Vagina (tissue), 2 donors: Measurements from ENCODE around the gene GDAP2. TPM values are rescaled to one million over a fixed set of nuclear protein-coding genes. Genes with fewer than 3 reads are reported as not detected.

ENCODE experiments used
- DNase-seq, 2 donors: peaks; one replicate each; pipeline ENCODE4 v3.0.0-alpha.2; 2017; ENCODE audit errors: extremely low spot score in 2 of 2
- H3K27ac ChIP-seq: fragments of 200-600 bp; sonication (generic); one replicate; pipeline ENCODE4 v1.5.1; 2019
- H3K27me3 ChIP-seq: fragments of 200-600 bp; sonication (generic); one replicate; pipeline ENCODE4 v1.5.1; 2019
- H3K36me3 ChIP-seq, 2 donors: fragments of 200-600 bp; sonication (generic); one replicate each; pipeline ENCODE4 v1.5.1; 2017 to 2019
- H3K4me1 ChIP-seq: fragments of 200-600 bp; sonication (generic); one replicate; pipeline ENCODE4 v1.5.1; 2019
- H3K4me3 ChIP-seq, 2 donors: fragments of 200-600 bp; sonication (generic); 1 replicate in 1 of 2; 2 replicates in 1 of 2; pipeline ENCODE4 v1.5.1; 2016 to 2019
- H3K9me3 ChIP-seq: fragments of 200-600 bp; sonication (generic); one replicate; pipeline ENCODE4 v1.5.1; 2019
- CTCF ChIP-seq, 3 experiments: fragments of 450-650 bp in 2 of 3; fragments of 200-600 bp in 1 of 3; sonication (generic) in 1 of 3; IDR thresholded peaks; one replicate each; pipeline ENCODE4 v1.5.1; 2017 to 2019; ENCODE audit warnings: antibody characterized with exemption in 3 of 3, mild to moderate bottlenecking in 2 of 3, moderate library complexity in 2 of 3
- POLR2A ChIP-seq, 2 donors: fragments of 450-650 bp; IDR thresholded peaks; one replicate each; pipeline ENCODE4 v1.6.1; 2017; ENCODE audit warnings: antibody characterized with exemption in 2 of 2, mild to moderate bottlenecking in 2 of 2, moderate library complexity in 2 of 2
- POLR2AphosphoS5 ChIP-seq, 2 donors: sonication (generic); formaldehyde crosslinking; IDR thresholded peaks; one replicate each; pipeline ENCODE4 v1.9.0; 2017; ENCODE audit warnings: antibody characterized with exemption in 2 of 2, mild to moderate bottlenecking in 2 of 2, low read depth in 1 of 2; ENCODE audit not compliant: insufficient read depth in 1 of 2
- intact Hi-C: fragments of 100-400 bp; cut with DNase I; formaldehyde crosslinking; loops from one replicate; pipeline ENCODE4 v1.15.1; 2023
- total RNA-seq: library from RNA; depleted of rRNA; stranded (reverse); fragments of >200 nt; gene quantifications from one replicate; pipeline ENCODE4 v1.2.3, GENCODE V29; 2016

The GDAP2 gene
- total RNA-seq, 1 donor from 2014 or later: 24.1 TPM

- Histone ChIP-seq H3K4me3 (no peak overlapping the region), H3K4me1 (peaks cover 61% of the 10 kb centered on the region), H3K27me3 (no peaks in the 10 kb centered on the region), H3K27ac (peak overlapping the region; percentile 80), H3K9me3 (no peaks in the 10 kb centered on the region), H3K36me3 (no peaks in the 10 kb centered on the region)
- no peak for TF ChIP-seq POLR2A (IDR thresholded peaks at IDR 0.05)
- TF ChIP-seq CTCF (IDR thresholded peaks at IDR 0.05): no peak
- no peak for TF ChIP-seq POLR2AphosphoS5 (IDR thresholded peaks at IDR 0.05; ENCODE audit: insufficient read depth in 1 of 2, low read depth in 1 of 2)
- DNase-seq: peak in 1 of 2 donors; percentile 80
- intact Hi-C loops: loop anchor here (5.0 kb wide), 1 partner anchor 1123 kb away; no protein-coding TSS in a partner anchor
Measured at GRCh38 chr1:117824616-117825015, 104.8 kb downstream of the GDAP2 start.

GRCh38 chr1:117821774-117822482 lies 107.5 kb downstream of the GDAP2 start:
- H3K27ac ChIP-seq: peak overlapping the region; percentile 73
- no peak for DNase-seq

GRCh38 chr1:117821382-117821755 lies 108.1 kb downstream of the GDAP2 start:
- Histone ChIP-seq H3K27me3 (no peaks in the 10 kb centered on the region), H3K9me3 (no peaks in the 10 kb centered on the region), H3K4me3 (no peak overlapping the region), H3K27ac (peak overlapping the region; percentile 73), H3K4me1 (peaks cover 42% of the 10 kb centered on the region), H3K36me3 (no peaks in the 10 kb centered on the region)
- no peak for TF ChIP-seq POLR2A (IDR thresholded peaks at IDR 0.05)
- TF ChIP-seq POLR2AphosphoS5 (IDR thresholded peaks at IDR 0.05; ENCODE audit: insufficient read depth in 1 of 2, low read depth in 1 of 2): no peak
- TF ChIP-seq CTCF (IDR thresholded peaks at IDR 0.05): no peak
- DNase-seq: no peak
- intact Hi-C loops: no loop called here

More at GRCh38 chr1:117821774-117822482, 107.5 kb downstream of the GDAP2 start:
- Histone ChIP-seq H3K4me3 (no peak overlapping the region), H3K36me3 (no peaks in the 10 kb centered on the region), H3K27me3 (no peaks in the 10 kb centered on the region), H3K4me1 (peaks cover 43% of the 10 kb centered on the region), H3K9me3 (no peaks in the 10 kb centered on the region)
- TF ChIP-seq POLR2AphosphoS5 (IDR thresholded peaks at IDR 0.05; ENCODE audit: insufficient read depth in 1 of 2, low read depth in 1 of 2) (peak in 1 of 2 donors; percentile 88), CTCF (IDR thresholded peaks at IDR 0.05) (no peak), POLR2A (IDR thresholded peaks at IDR 0.05) (no peak)
- intact Hi-C loops: no loop called here

GRCh38 chr1:117820694-117821381 lies 108.6 kb downstream of the GDAP2 start:
- Histone ChIP-seq H3K36me3 (no peaks in the 10 kb centered on the region), H3K27ac (peak overlapping the region; percentile 73), H3K27me3 (no peaks in the 10 kb centered on the region), H3K9me3 (no peaks in the 10 kb centered on the region), H3K4me1 (peaks cover 37% of the 10 kb centered on the region), H3K4me3 (no peak overlapping the region)
- intact Hi-C loops: no loop called here
- DNase-seq: no peak
- TF ChIP-seq POLR2A (IDR thresholded peaks at IDR 0.05) (no peak), POLR2AphosphoS5 (IDR thresholded peaks at IDR 0.05; ENCODE audit: insufficient read depth in 1 of 2, low read depth in 1 of 2) (no peak), CTCF (IDR thresholded peaks at IDR 0.05) (no peak)

- Histone ChIP-seq H3K4me3 (no peak overlapping the region), H3K27me3 (no peaks in the 10 kb centered on the region), H3K36me3 (no peaks in the 10 kb centered on the region), H3K27ac (no peak overlapping the region), H3K4me1 (peaks cover 37% of the 10 kb centered on the region), H3K9me3 (no peaks in the 10 kb centered on the region)
- intact Hi-C loops: no loop called here
- TF ChIP-seq CTCF (IDR thresholded peaks at IDR 0.05) (no peak), POLR2A (IDR thresholded peaks at IDR 0.05) (no peak), POLR2AphosphoS5 (IDR thresholded peaks at IDR 0.05; ENCODE audit: insufficient read depth in 1 of 2, low read depth in 1 of 2) (no peak)
- no peak for DNase-seq
Measured at GRCh38 chr1:117820096-117820495, 109.3 kb downstream of the GDAP2 start.
